Endothelial cell of umbilical vein (primary cell): ENCODE data around the gene GLTP.
A peak's percentile ranks its signal among the peaks of the same experiment; 100 is the strongest.

Source experiments
- CTCF ChIP-seq, 2 donors: IDR thresholded peaks; 1 replicate in 1 of 2; 2 replicates in 1 of 2; pipeline ENCODE4 v1.5.1; 2011; ENCODE audit warnings: low read length in 2 of 2, mild to moderate bottlenecking in 2 of 2, moderate library complexity in 2 of 2, control low read depth in 1 of 2, inconsistent platforms in 1 of 2, low read depth in 1 of 2; ENCODE audit not compliant: insufficient read depth in 1 of 2; ENCODE audit errors: extremely low read depth in 1 of 2
- EZH2 ChIP-seq: IDR thresholded peaks from 2 replicates; pipeline ENCODE4 v1.6.1; 2012; ENCODE audit warnings: borderline replicate concordance, low read depth, mild to moderate bottlenecking, moderate library complexity, low read length, inconsistent platforms; ENCODE audit not compliant: severe bottlenecking
- POLR2A ChIP-seq: IDR thresholded peaks from 2 replicates; pipeline ENCODE4 v1.6.1; 2012; ENCODE audit warnings: low read depth, mild to moderate bottlenecking, control low read depth, low read length

GRCh38 chr12:109927622-109928021 is 47.3 kb upstream of the GLTP start:
- TF ChIP-seq EZH2 (no peak), CTCF (IDR thresholded peaks at IDR 0.05; ENCODE audit: extremely low read depth in 1 of 2, insufficient read depth in 1 of 2, low read depth in 1 of 2, low read length in 2 of 2) (peak; percentile 69 to 83), POLR2A (no peak)
